Mononuclear cell (primary cell): ENCODE measurements around the gene EEF1AKMT2. TPM values are rescaled to one million over a fixed set of nuclear protein-coding genes. Genes with fewer than 3 reads are reported as not detected.

ENCODE experiments used
- H3K27me3 ChIP-seq: 2 replicates; pipeline ENCODE4 v1.6.0; 2011; ENCODE audit warnings: low read length, control low read depth; ENCODE audit not compliant: insufficient read depth
- H3K4me1 ChIP-seq: 2 replicates; pipeline ENCODE4 v1.5.1; 2011; ENCODE audit warnings: mild to moderate bottlenecking, low read length, control low read depth; ENCODE audit not compliant: insufficient read depth
- H3K4me3 ChIP-seq: 2 replicates; pipeline ENCODE4 v1.5.1; 2011; ENCODE audit warnings: mild to moderate bottlenecking, low read length, moderate library complexity
- H3K9me3 ChIP-seq: 2 replicates; pipeline ENCODE4 v1.5.1; 2011; ENCODE audit warnings: low read depth, mild to moderate bottlenecking, control low read depth, low read length
- total RNA-seq: library from RNA; depleted of rRNA; stranded (reverse); fragments of >200 nt; gene quantifications from one replicate; pipeline ENCODE4 v1.2.3, GENCODE V29; 2012

Gene EEF1AKMT2
- total RNA-seq, 1 donor, result 21.3 TPM

DNA sequence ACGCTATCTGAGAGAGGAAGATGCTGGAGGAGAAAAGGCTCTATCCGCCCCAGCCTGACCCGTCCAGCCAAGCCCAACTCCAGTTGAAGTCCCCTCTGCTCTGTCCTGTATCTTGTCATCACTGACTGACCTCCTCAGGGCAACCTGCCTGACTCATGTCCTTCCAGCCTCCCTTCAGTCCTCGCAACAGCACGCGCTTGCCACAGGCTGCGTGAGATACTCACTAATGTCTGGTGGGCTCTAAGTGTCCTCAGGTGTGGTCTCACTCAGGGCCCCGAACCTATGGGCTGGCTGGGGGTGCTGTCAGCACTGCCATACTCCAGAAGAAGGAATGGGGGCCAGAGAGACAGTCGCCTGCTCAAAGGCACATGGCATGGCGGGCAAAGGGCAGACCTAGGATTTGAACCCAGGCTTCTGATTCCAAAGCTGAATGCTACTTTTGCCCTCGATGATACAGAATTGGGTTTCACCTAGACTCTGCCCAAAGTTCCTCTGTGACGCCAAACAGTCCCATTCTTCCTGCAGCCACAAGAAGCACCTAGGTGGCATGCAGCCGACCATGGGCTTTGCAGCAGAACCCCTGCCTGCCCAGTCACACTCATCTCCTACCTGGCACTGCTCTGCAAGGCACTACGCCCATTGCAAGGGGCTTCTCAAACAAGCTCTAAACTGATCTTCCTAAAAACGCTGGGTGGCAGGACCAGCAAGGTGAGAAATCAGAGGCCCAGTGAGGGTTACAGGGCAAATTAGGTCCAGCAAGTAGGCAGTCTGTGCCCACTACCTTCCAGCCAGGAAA, 56.0 kb downstream of the EEF1AKMT2 start:
- no peaks in the 10 kb centered on the region for H3K9me3 ChIP-seq
- no peak overlapping the region for H3K4me3 ChIP-seq

DNA sequence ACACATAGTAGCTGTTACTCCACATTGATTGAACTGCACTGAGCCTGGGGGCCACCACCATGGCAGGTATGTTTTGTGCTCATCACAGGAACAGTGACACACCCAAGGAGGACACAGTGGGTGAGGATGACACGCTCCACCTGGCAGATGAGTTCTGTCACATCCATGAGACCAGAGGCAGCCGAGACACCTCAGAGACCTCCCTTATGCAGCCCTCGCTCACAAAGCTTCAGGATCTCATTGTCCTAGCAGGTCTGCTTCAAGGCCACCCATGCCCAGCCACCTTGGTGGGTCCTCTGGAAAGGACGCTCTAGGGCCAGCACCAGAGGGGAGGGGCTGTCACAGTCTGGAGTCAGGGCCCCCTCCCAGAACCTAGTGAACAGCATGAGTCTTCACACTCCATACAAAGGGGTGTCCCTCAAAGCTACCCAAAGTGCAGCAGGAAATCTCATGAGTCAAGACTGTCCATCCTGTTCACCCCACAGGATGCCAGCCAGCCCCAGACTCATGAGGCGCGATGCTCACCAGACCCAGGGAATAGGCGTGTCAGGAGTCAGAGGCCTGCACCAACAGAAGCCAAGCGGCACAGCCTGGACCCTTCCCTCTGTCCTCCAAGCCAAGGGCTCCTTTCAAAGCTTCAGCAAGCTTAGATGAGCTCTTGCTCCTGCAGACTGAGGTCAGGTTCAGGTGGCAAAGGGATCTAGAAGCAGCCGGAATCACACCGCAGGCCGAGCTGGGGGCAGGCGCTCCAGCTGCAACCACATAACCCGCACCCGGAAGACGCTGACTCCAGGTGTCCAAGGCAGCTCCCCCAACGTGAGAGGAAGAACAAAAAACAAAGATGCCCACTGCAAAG, 57.1 kb downstream of the EEF1AKMT2 start:
- H3K4me1 ChIP-seq, result peaks cover 99% of the 10 kb centered on the region
- no peak overlapping the region for H3K4me3 ChIP-seq

More for the DNA sequence above, 56.0 kb downstream of the EEF1AKMT2 start:
- H3K4me1 ChIP-seq, result peaks cover 99% of the 10 kb centered on the region
- no peaks in the 10 kb centered on the region for H3K27me3 ChIP-seq

DNA sequence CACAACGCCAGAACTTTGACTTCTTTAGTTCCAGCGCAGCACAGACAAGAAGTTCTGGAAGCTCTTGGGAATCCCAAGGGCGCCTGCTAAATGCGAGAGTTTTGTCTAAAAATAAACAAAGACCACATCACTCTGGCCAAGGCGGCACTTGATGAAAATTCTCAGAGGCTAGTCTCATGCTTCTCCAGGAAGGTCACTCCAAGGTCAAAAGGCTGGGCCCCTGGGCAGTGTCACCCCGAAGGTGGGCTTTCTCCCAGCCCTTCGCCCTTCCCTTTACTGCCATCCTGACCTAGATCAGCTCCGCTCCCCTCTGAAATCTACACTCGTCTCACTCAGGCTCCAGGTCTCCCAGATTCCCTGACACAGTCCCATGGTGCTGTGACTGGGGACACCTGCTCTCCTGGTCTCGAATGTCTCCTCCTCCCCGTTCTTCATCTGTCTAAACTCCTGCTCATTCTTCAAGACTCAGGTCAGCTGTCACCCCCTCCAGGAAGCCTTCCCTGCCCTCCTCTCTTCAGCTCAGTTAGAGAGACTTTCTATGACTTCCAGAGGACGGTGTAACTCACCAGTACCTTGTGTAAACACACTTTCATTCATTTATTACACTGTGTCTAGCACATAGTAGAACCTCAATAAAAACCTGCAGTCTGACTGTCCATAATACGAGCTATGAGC, 58.0 kb downstream of the EEF1AKMT2 start:
- H3K4me1 ChIP-seq, result peaks cover 99% of the 10 kb centered on the region
- H3K27me3 ChIP-seq, result no peaks in the 10 kb centered on the region
- no peaks in the 10 kb centered on the region for H3K9me3 ChIP-seq
- H3K4me3 ChIP-seq, result no peak overlapping the region

More for the DNA sequence above, 57.1 kb downstream of the EEF1AKMT2 start:
- no peaks in the 10 kb centered on the region for H3K9me3 ChIP-seq
- no peaks in the 10 kb centered on the region for H3K27me3 ChIP-seq

DNA sequence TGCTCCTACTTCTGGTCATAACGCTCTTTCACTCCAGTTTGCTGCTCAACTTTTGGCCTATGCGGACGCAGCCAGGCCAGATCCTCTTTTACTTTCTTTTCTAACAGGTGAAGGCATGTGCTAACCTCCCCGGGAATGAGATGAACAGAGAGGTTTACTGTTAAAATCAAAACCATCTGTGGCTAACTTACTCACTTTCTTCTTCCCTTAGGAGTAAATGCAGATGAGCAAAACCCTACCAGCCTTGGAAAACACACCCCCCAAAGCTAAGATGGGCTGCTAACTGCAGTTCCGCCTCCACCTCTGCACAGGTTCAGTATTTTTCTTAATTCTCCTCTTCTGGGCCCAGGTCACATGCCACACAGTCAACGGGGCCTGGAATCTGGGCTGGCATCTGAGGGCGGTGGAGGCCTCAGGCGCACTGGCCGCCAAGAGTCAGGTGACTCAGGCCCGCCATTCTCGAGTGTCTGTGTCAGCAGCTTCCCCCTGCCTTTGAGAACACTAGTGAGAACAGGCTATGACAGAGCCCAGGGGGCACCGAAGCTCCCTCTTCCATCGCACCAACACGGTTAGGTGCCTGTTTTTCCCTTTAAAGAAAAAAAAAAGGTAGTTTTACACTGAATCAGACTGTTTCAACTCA, 58.6 kb downstream of the EEF1AKMT2 start:
- no peaks in the 10 kb centered on the region for H3K27me3 ChIP-seq
- no peak overlapping the region for H3K4me3 ChIP-seq
- H3K9me3 ChIP-seq, result no peaks in the 10 kb centered on the region
- H3K4me1 ChIP-seq, result peaks cover 99% of the 10 kb centered on the region

DNA sequence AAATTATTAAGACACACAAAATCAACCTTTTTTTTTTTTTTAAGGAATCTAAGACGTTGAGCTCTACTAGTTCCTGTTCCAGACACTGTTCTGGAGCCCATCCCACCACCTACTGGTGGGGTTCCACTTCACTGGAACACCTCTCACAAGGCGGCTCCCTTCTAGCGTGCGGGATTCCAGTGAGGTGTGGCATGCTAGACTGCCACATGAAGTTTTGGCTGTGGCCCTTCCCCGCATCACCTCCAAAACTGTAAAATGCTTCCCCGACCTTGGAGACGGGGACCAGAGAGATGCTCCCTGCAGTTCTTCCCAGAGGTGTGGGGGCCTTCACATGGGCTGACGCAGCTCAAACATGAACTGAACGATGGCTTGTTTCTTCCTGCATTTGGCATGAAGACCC, 60.1 kb downstream of the EEF1AKMT2 start:
- H3K4me3 ChIP-seq, result no peak overlapping the region
- no peaks in the 10 kb centered on the region for H3K27me3 ChIP-seq
- no peaks in the 10 kb centered on the region for H3K9me3 ChIP-seq
- peaks cover 97% of the 10 kb centered on the region for H3K4me1 ChIP-seq

DNA sequence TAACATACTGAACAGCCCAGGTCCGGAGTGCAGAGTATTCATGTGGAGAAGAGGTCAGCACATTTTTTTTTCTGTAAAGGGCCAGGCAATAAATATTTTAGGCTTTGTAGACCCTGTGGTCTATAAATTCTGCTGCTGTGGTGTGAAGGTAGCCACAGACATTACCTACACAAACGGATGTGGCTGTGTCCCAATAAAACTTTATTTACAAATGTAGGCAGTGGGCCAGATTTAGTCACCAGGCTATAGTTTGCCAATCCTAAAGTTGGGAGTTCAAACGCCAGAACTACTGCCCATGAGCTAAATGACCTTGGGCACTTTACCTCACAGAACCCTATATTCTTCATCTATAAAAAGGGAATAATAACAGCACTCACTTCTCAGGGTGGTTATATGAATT, 60.9 kb downstream of the EEF1AKMT2 start:
- peaks cover 97% of the 10 kb centered on the region for H3K4me1 ChIP-seq
- no peak overlapping the region for H3K4me3 ChIP-seq
- H3K27me3 ChIP-seq, result no peaks in the 10 kb centered on the region
- no peaks in the 10 kb centered on the region for H3K9me3 ChIP-seq

DNA sequence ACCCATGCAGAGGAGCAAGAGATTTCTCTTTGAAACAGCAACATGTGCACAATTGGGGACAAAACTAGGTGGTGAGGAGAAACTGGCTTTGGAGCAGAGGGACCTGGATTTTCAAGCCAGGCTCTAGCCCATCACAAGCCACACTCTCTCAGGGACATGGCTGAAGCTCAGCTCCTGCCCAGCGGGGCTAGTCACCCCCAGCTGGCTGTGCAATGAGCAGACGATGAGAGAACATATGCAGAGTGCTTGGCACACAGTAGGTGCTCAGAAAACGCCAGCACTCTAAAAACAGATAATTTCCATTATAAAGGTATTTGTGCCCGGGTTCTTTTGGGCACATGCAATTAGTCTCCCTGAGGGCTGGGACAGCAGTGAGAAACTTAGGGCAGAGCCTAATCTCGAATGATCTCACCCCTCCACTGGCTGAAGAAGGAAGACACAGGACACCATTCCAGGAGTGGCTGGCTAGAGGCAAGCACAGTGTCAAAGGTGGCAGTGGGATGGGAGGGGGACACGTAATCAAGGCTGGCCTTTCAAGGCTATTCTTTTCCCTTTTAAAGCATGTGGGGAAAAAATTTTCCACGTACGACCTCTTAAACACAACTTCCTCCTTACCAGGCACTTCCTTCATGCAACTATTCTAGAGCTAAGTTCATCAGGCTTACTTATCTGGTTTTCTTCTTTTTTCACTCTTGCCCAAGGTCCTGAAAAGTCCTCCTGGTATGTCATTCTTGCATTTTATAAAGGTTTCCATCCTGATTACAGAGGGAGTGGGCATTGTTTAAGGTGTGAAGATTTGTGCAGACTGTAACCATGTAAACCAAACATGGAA, 62.6 kb downstream of the EEF1AKMT2 start:
- H3K27me3 ChIP-seq, result no peaks in the 10 kb centered on the region
- H3K4me3 ChIP-seq, result no peak overlapping the region
- peaks cover 96% of the 10 kb centered on the region for H3K4me1 ChIP-seq
- no peaks in the 10 kb centered on the region for H3K9me3 ChIP-seq

DNA sequence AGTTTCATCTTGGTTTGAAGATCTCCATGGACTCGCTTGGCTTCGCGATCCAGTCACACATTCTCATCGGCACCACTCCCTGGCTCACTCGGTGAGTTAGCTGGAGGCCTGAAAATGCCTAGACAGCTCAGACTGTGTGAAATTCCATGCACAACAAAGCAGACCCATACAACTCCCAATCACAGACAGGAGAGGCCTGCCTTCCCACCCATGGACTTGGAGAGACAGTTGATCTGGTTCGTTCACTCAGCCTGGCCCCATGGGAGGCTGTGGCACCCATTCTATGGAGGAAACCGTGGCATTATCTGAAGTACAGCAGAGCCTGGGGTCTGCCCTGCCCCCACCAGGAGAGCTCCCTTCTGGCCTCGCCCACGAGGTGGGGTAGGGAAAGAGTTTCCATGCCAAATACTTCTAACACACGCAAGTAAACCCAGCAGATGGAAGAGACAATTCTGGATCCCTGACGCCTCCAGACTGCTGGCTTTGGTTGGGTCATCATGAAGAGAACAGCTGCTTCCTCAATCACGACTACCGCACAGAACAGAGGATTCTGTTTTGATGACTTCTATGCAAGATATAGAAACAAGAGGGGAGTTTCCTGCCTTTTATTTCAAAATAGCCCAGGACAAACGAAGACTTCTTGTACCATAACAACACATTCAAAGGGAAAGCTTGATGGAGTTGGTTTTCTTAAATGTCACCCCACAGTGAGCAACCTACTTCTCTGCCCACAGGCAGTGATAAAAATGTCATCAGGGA, 63.4 kb downstream of the EEF1AKMT2 start:
- Histone ChIP-seq H3K9me3 (no peaks in the 10 kb centered on the region), H3K4me3 (no peak overlapping the region), H3K27me3 (no peaks in the 10 kb centered on the region)

DNA sequence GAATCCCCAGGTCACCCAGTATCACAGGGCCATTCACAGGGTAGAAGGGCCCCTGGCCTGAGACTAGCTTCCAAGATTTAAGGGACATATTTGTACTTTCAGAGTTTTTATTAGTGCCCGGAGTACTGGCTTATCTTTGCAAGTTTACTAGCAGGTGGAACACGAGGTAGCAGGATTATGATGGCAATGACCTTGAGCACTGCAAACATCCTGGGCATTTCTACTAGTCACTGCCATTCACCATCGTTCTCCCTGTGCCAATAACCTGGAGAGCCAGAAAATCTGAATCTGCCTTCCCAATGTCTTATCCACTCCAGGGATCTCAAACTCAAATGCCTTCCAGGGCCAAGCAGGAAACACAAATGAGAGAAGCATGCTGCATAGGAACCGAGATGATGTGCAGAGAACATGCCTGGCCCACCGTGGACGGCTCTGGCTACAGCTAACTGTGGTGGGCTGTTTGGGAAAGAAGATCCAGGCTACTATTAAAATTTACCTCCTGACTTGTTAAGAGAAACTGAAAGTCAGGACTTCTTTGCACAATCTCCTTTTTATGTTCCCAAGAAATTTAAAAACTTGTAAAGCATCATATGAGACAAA, 64.2 kb downstream of the EEF1AKMT2 start:
- no peaks in the 10 kb centered on the region for H3K9me3 ChIP-seq
- no peak overlapping the region for H3K4me3 ChIP-seq
- H3K27me3 ChIP-seq, result no peaks in the 10 kb centered on the region
- H3K4me1 ChIP-seq, result peaks cover 96% of the 10 kb centered on the region

More for the DNA sequence above, 63.4 kb downstream of the EEF1AKMT2 start:
- H3K4me1 ChIP-seq, result peaks cover 96% of the 10 kb centered on the region

DNA sequence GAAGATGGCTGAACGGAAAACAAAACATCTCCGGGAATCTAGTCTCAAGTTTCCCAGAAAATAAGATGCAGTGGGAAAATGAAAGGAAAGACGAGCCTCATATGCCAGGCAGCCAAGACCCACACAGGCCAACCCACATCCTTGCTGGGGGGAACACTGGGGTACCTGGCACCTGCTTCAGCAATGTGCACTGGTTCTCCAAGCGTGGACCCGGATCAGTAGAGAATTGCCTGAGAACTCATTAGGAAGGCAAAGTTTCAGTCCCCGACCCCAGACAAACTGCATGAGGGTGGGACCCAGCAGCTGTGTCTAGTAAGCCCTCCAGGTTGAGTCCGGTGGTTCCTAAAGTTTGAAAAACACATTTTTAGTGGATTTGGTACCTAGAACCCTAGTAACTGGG, 65.9 kb downstream of the EEF1AKMT2 start:
- Histone ChIP-seq H3K27me3 (no peaks in the 10 kb centered on the region), H3K9me3 (no peaks in the 10 kb centered on the region), H3K4me3 (no peak overlapping the region), H3K4me1 (peaks cover 96% of the 10 kb centered on the region)

DNA sequence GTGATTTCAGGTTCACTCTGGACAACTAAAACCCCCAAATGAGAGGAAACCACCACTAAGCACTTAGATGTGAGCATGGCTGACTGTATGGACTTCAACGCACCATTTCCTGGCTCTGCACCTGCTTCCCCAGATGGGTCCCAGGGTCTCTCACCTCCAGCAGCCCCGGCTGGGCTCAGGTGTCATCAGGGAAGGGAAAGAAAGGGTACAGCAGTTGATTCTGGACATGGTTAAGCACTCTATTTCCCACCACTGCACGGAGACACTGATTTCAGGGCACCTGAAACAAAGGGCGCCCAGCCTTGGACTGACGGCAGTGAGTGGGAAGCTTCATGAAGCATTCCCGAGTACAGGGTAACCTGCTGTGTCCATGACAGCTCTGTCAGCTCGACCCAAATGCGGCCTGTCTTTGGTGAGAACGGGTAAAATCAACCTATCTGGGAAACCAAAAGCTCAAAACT, 66.5 kb downstream of the EEF1AKMT2 start:
- Histone ChIP-seq H3K9me3 (no peaks in the 10 kb centered on the region), H3K27me3 (no peaks in the 10 kb centered on the region), H3K4me3 (no peak overlapping the region), H3K4me1 (peaks cover 96% of the 10 kb centered on the region)

DNA sequence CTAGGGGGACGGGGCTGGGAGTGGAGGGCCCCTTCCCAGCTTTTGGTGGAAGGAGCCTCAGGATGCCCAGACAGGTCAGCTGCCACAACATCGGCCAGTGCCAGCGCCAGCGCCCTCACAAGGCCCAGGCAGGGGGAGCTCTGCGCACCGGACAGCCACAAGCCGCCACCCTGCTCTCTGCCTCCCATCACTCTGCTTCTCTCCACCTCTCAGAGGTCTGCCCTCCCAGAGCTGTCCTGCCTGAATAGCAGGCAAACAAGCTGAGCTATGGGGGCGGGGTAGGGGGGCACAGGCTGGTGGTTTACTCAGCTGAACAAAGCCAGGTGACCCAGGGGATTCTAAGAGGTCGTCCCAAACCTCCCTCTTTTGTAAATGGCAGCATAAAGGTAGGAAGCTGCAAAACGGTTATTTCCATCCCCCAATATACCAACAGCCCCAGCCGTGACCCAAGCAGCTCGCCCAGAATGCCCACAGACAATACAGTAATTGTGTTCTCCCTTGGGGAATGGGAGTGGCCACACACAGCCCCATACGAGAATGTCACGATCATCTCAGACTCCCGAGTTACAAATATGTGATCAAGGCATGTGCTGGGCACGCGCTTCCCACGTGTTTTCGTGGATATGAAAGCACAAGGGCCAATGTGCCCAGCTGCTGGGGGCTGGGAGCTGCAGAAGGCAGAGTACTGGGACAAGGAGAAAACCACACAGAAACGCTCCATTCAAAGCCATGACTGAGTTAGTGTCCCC, 67.2 kb downstream of the EEF1AKMT2 start:
- Histone ChIP-seq H3K4me3 (no peak overlapping the region), H3K9me3 (no peaks in the 10 kb centered on the region), H3K27me3 (no peaks in the 10 kb centered on the region), H3K4me1 (peaks cover 96% of the 10 kb centered on the region)
